ENCODE results near the gene KCNG4.

KCNG4 gene

DNA sequence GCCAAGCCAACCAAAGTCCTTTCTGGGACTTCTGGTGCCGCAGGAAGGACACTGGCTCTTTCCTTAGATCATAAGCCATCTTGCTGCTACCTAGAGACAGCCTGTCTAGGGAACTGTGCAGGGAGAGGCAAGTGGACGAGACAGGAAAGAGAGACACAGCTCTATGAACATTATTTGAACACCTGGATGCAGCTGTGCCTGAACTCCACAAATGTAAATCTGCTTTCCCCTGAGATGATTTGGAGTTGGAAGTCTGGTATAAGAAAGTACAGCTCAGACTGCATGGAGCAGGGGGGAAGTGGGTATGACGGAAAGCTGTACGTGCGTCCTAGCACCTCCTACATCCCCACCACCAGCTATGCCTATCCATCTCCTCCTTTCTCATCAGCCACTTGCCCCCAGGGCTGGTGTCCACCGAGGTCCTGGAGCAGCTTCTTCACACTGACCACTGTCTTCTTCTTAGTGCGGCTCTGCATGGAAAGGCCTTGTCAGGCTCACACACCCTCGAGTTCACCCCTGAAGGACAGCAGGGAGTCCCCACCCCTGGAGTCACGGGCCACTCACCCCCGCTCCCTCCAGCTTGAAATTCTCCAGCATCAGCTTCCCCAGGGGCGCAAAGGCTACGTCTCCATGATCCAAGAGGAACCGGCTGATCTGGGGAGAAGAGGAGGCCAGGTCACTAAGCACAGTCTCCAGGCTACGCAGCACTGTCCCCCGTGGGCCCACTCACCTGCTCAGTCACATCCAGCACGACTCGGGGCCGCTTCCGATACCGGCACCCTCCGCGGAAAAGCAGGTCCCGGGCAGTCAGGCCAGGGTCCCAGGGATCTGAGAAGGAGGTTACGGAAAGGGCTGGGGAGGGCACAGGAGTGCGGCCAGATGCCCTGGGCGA is 56.9 kb downstream of the KCNG4 start (continued):
- TF ChIP-seq ZNF473 (tag by site-specific recombination; IDR thresholded peaks at IDR 0.05) (no peak), ZNF174 (tag by site-specific recombination; IDR thresholded peaks at IDR 0.05) (no peak), KLF8 (tag by site-specific recombination; IDR thresholded peaks at IDR 0.05) (no peak)

DNA sequence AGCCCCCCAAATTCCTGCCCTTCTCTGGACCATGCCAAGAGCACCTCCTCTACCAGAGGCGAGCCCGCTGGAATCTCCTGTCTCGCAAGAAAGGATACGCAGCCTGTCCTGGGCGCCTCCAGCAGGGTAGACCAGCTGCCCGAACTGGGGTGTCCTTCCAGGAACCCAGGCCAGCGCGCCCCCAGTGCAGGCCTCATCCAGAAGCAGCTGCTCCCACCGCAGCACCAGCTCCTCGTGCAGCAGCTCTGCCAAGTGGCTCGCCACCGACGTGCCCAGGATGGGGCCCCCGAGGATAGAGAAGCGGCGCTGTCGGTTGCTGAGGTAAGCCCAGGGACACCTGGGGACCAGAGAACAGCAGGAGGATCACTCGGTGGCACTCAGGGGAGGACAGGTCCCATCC is 57.7 kb downstream of the KCNG4 start:
- CTCF ChIA-PET, result interaction anchor here (0.5 to 0.9 kb wide), 5 partner anchors 69 to 351 kb away, joined by 3 to 6 read pairs (median 4); no protein-coding TSS in a partner anchor
- H3K9me3 ChIP-seq (ENCODE audit: control insufficient read depth, insufficient read depth, low read depth, low read length), result no peaks in the 10 kb centered on the region
- TF ChIP-seq ZNF585B (tag by site-specific recombination; IDR thresholded peaks at IDR 0.05), result no peak
- no peak for TF ChIP-seq ZFP41 (tag by site-specific recombination; IDR thresholded peaks at IDR 0.05; ENCODE audit: borderline replicate concordance)
- TF ChIP-seq, protein P1, sequence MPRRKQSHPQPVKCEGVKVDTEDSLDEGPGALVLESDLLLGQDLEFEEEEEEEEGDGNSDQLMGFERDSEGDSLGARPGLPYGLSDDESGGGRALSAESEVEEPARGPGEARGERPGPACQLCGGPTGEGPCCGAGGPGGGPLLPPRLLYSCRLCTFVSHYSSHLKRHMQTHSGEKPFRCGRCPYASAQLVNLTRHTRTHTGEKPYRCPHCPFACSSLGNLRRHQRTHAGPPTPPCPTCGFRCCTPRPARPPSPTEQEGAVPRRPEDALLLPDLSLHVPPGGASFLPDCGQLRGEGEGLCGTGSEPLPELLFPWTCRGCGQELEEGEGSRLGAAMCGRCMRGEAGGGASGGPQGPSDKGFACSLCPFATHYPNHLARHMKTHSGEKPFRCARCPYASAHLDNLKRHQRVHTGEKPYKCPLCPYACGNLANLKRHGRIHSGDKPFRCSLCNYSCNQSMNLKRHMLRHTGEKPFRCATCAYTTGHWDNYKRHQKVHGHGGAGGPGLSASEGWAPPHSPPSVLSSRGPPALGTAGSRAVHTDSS (tag by site-specific recombination; IDR thresholded peaks at IDR 0.05), result no peak
- H3K4me1 ChIP-seq (ENCODE audit: control insufficient read depth, insufficient read depth, low read length), result peaks cover 5% of the 10 kb centered on the region
- H3K4me3 ChIP-seq (ENCODE audit: low read depth, low read length), result no peak overlapping the region
- POLR2A ChIA-PET, result no interaction called here
- no peak overlapping the region for H3K27ac ChIP-seq (ENCODE audit: extremely low read depth, low read depth, low read length)
- peaks cover 0 to 73% of the 10 kb centered on the region in 2 experiments; a peak in 2 of 3 replicates for H3K36me3 ChIP-seq (ENCODE audit: control insufficient read depth in 2 of 2, insufficient read depth in 1 of 2, low read length in 2 of 2)

DNA sequence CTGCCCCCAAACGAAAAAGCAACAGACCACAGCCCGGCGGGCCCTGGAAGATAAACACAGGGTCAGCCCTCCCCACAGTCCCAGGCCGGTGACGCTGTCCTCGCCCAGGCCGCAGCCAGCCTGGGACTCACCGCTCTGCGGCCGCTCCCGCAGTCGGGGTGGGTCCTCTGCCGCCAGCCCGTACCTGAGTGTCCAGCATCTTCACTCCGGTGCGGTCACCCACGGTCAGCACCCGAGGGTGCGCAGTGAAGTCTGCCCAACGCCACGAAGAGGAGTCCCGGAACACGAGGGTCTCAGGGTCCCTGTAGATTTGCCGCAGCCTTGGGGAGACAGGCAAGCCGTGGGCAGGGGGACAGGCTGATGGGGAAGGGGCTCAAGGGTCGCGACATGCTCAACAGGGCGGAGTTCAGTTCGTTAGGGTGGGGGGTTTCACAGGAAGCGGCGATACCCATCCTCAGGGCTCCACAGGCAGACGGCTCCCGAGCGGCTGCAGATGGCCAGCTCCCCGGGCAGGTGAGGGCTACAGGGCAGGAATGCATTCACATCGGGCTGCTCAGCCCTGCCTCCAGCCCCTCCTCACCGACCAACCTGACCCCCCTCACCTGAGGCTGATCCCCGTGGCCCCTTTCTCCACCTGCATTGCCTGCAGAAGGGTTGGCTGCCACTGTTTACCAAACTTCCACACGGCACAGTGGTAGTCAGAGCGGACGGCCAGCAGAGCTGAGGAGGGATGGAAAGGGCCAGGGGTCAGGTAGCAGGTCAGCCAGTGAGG is 58.5 kb downstream of the KCNG4 start:
- POLR2A ChIA-PET, result interaction anchor here (0.6 kb wide), 1 partner anchor 36 kb away, joined by 3 read pairs; the partner anchor contains the start of genes DNAAF1 and HSDL1
- H3K9me3 ChIP-seq (ENCODE audit: control insufficient read depth, insufficient read depth, low read depth, low read length), result no peaks in the 10 kb centered on the region
- CTCF ChIA-PET, result interaction anchor here (0.6 to 0.9 kb wide), 2 partner anchors 97 to 159 kb away, joined by 3 to 6 read pairs; no protein-coding TSS in a partner anchor
- H3K4me3 ChIP-seq (ENCODE audit: low read depth, low read length), result no peak overlapping the region
- H3K4me1 ChIP-seq (ENCODE audit: control insufficient read depth, insufficient read depth, low read length), result peaks cover 9% of the 10 kb centered on the region
- H3K27ac ChIP-seq (ENCODE audit: extremely low read depth, low read depth, low read length), result no peak overlapping the region
- H3K36me3 ChIP-seq (ENCODE audit: control insufficient read depth in 2 of 2, insufficient read depth in 1 of 2, low read length in 2 of 2), result peaks cover 0 to 73% of the 10 kb centered on the region in 2 experiments; a peak in 2 of 3 replicates
- no peak for TF ChIP-seq BCL11A (tag by site-specific recombination; IDR thresholded peaks at IDR 0.05; ENCODE audit: low read depth)
- no peak for TF ChIP-seq ZNF274 (IDR thresholded peaks at IDR 0.05; ENCODE audit: low read length)
- no peak for TF ChIP-seq ZNF274 (tag by site-specific recombination; IDR thresholded peaks at IDR 0.05; ENCODE audit: borderline replicate concordance)
- no peak for TF ChIP-seq ZNF530 (tag by site-specific recombination; IDR thresholded peaks at IDR 0.05; ENCODE audit: low read depth)
- no peak for TF ChIP-seq ZNF221 (tag by site-specific recombination; IDR thresholded peaks at IDR 0.05; ENCODE audit: borderline replicate concordance)
- TF ChIP-seq ZNF37A (tag by site-specific recombination; IDR thresholded peaks at IDR 0.05), result no peak
- no peak for TF ChIP-seq ZNF24 (tag by site-specific recombination; IDR thresholded peaks at IDR 0.05)
- no peak for TF ChIP-seq EGR2 (tag by site-specific recombination; IDR thresholded peaks at IDR 0.05; ENCODE audit: low read depth)
- TF ChIP-seq ZNF404 (tag by site-specific recombination; IDR thresholded peaks at IDR 0.05), result no peak
- no peak for TF ChIP-seq ZNF350 (tag by site-specific recombination; IDR thresholded peaks at IDR 0.05)
- TF ChIP-seq, protein P2, sequence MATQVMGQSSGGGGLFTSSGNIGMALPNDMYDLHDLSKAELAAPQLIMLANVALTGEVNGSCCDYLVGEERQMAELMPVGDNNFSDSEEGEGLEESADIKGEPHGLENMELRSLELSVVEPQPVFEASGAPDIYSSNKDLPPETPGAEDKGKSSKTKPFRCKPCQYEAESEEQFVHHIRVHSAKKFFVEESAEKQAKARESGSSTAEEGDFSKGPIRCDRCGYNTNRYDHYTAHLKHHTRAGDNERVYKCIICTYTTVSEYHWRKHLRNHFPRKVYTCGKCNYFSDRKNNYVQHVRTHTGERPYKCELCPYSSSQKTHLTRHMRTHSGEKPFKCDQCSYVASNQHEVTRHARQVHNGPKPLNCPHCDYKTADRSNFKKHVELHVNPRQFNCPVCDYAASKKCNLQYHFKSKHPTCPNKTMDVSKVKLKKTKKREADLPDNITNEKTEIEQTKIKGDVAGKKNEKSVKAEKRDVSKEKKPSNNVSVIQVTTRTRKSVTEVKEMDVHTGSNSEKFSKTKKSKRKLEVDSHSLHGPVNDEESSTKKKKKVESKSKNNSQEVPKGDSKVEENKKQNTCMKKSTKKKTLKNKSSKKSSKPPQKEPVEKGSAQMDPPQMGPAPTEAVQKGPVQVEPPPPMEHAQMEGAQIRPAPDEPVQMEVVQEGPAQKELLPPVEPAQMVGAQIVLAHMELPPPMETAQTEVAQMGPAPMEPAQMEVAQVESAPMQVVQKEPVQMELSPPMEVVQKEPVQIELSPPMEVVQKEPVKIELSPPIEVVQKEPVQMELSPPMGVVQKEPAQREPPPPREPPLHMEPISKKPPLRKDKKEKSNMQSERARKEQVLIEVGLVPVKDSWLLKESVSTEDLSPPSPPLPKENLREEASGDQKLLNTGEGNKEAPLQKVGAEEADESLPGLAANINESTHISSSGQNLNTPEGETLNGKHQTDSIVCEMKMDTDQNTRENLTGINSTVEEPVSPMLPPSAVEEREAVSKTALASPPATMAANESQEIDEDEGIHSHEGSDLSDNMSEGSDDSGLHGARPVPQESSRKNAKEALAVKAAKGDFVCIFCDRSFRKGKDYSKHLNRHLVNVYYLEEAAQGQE (tag by site-specific recombination; IDR thresholded peaks at IDR 0.05), result no peak
- TF ChIP-seq, protein P3, sequence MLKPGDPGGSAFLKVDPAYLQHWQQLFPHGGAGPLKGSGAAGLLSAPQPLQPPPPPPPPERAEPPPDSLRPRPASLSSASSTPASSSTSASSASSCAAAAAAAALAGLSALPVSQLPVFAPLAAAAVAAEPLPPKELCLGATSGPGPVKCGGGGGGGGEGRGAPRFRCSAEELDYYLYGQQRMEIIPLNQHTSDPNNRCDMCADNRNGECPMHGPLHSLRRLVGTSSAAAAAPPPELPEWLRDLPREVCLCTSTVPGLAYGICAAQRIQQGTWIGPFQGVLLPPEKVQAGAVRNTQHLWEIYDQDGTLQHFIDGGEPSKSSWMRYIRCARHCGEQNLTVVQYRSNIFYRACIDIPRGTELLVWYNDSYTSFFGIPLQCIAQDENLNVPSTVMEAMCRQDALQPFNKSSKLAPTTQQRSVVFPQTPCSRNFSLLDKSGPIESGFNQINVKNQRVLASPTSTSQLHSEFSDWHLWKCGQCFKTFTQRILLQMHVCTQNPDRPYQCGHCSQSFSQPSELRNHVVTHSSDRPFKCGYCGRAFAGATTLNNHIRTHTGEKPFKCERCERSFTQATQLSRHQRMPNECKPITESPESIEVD (tag by site-specific recombination; IDR thresholded peaks at IDR 0.05), result no peak
- TF ChIP-seq GLI2 (tag by site-specific recombination; IDR thresholded peaks at IDR 0.05; ENCODE audit: borderline replicate concordance, low read depth), result no peak
- TF ChIP-seq ZNF514 (tag by site-specific recombination; IDR thresholded peaks at IDR 0.05), result no peak
- TF ChIP-seq ZNF423 (tag by site-specific recombination; IDR thresholded peaks at IDR 0.05), result no peak
- no peak for TF ChIP-seq ZNF324 (tag by site-specific recombination; IDR thresholded peaks at IDR 0.05)
- no peak for TF ChIP-seq ZNF626 (tag by site-specific recombination; IDR thresholded peaks at IDR 0.05)

Data from HEK293 (cell line).